A549 (cell line): ENCODE data around the gene MOB2. TPM values are rescaled to one million over a fixed set of nuclear protein-coding genes. Genes with fewer than 3 reads are reported as not detected.

Experiments used
- ATAC-seq, 2 experiments: fragments of 200-7000 bp in 1 of 2; fragments of >200 bp in 1 of 2; cut with Nextera tagmentation in 1 of 2; cut with Tn5 transposase in 1 of 2; 3 replicates each; pipeline versions ENCODE4 v1.8.0 to v1.9.1; 2018 to 2020; ENCODE audit warnings: mild to moderate bottlenecking in 1 of 2, moderate library complexity in 1 of 2
- CTCF ChIA-PET: fragments of 300-600 bp; sonication (Branson Sonifier 250); formaldehyde crosslinking; extraction: SDS; loops from one replicate; lab custom pipeline; 2021; ENCODE audit warnings: antibody characterized with exemption, inconsistent platforms; lab: Yijun Ruan, JAX
- POLR2A ChIA-PET: fragments of 350-600 bp; formaldehyde crosslinking; extraction: SDS; loops from one replicate; lab custom pipeline; 2021; ENCODE audit warnings: antibody characterized with exemption, inconsistent platforms; lab: Yijun Ruan, JAX
- DNase-seq, 2 experiments: peaks; one replicate each; pipeline versions ENCODE4 v3.0.0 to v3.0.0-alpha.2; 2011 to 2016; ENCODE audit warnings: low read depth in 1 of 2, low spot score in 1 of 2
- FAIRE-seq: peaks from 2 replicates; lab custom pipeline; 2011; peaks lifted over from hg19 to GRCh38; lab: Jason Lieb, UNC
- H3K27ac ChIP-seq, 2 experiments: fragments of >200 bp; sonication (Bioruptor Twin); formaldehyde crosslinking; 3 replicates each; pipeline ENCODE4 v1.5.1; 2016 to 2017
- H3K4me1 ChIP-seq: fragments of >200 bp; sonication (Bioruptor Twin); formaldehyde crosslinking; 3 replicates; pipeline ENCODE4 v1.6.1; 2016
- H3K4me2 ChIP-seq: fragments of >200 bp; sonication (Bioruptor Twin); formaldehyde crosslinking; 3 replicates; pipeline ENCODE4 v1.6.1; 2016
- H3K4me3 ChIP-seq: fragments of >200 bp; sonication (Bioruptor Twin); formaldehyde crosslinking; 3 replicates; pipeline ENCODE4 v1.5.1; 2016
- H3K9me3 ChIP-seq: fragments of >200 bp; sonication (Bioruptor Twin); formaldehyde crosslinking; 3 replicates; pipeline ENCODE4 v1.6.1; 2016
- ATOH8 ChIP-seq: fragments of 250-450 bp; sonication (Bioruptor Pico); IDR thresholded peaks from 2 replicates; pipeline ENCODE4 v1.5.0; 2020; ENCODE audit warnings: low read depth, mild to moderate bottlenecking, moderate library complexity
- BCL3 ChIP-seq: fragments of >200 bp; sonication (Bioruptor Twin); formaldehyde crosslinking; IDR thresholded peaks from 3 replicates; pipeline ENCODE4 v1.6.1; 2016
- CBX8 ChIP-seq: fragments of 200-600 bp; sonication (generic); IDR thresholded peaks from 2 replicates; pipeline ENCODE4 v1.6.1; 2016
- CHD2 ChIP-seq: fragments of 150-350 bp; IDR thresholded peaks from 2 replicates; pipeline ENCODE4 v1.6.1; 2014; ENCODE audit warnings: low read length; ENCODE audit not compliant: partially characterized antibody
- ELK1 ChIP-seq: fragments of 150-350 bp; IDR thresholded peaks from 2 replicates; pipeline ENCODE4 v1.6.1; 2014; ENCODE audit warnings: low read depth, mild to moderate bottlenecking, low read length
- HDAC2 ChIP-seq: fragments of 200-600 bp; sonication (generic); IDR thresholded peaks from 2 replicates; pipeline ENCODE4 v1.6.1; 2016
- HMGXB4 ChIP-seq: fragments of 250-450 bp; sonication (Bioruptor Pico); IDR thresholded peaks from 2 replicates; pipeline ENCODE4 v1.5.0; 2021; ENCODE audit warnings: mild to moderate bottlenecking, moderate library complexity, borderline replicate concordance
- HOXB13 ChIP-seq: fragments of 250-450 bp; sonication (Bioruptor Pico); IDR thresholded peaks from 2 replicates; pipeline ENCODE4 v1.5.0; 2020; ENCODE audit warnings: low read depth, mild to moderate bottlenecking, moderate library complexity
- HOXB5 ChIP-seq: fragments of 250-450 bp; sonication (Bioruptor Pico); IDR thresholded peaks from 2 replicates; pipeline ENCODE4 v1.5.0; 2020; ENCODE audit warnings: mild to moderate bottlenecking, moderate library complexity
- MAZ ChIP-seq: fragments of 150-350 bp; IDR thresholded peaks from 2 replicates; pipeline ENCODE4 v1.6.1; 2014; ENCODE audit warnings: antibody characterized with exemption, low read depth, low read length, borderline replicate concordance
- NFE2L2 ChIP-seq: fragments of 150-350 bp; conservative IDR thresholded peaks from 2 replicates; pipeline ENCODE4 v1.6.1; 2014; ENCODE audit warnings: low read length
- PBX3 ChIP-seq: IDR thresholded peaks from 2 replicates; pipeline ENCODE4 v1.6.1; 2012
- POLR2AphosphoS2 ChIP-seq: conservative IDR thresholded peaks from 2 replicates; pipeline ENCODE4 v1.6.1; 2012; ENCODE audit warnings: low read length, improper control_type of control experiment, inconsistent platforms
- RCOR1 ChIP-seq: fragments of 150-350 bp; IDR thresholded peaks from 2 replicates; pipeline ENCODE4 v1.6.1; 2014; ENCODE audit warnings: antibody characterized with exemption, low read length, low read depth
- REST ChIP-seq: fragments of 200-600 bp; sonication (generic); IDR thresholded peaks from 2 replicates; pipeline ENCODE4 v1.6.1; 2016; ENCODE audit warnings: antibody characterized with exemption, mild to moderate bottlenecking, moderate library complexity
- TFCP2L1 ChIP-seq: fragments of 250-450 bp; sonication (Bioruptor Pico); IDR thresholded peaks from 2 replicates; pipeline ENCODE4 v1.5.0; 2021; ENCODE audit warnings: mild to moderate bottlenecking
- USF2 ChIP-seq: fragments of 450-650 bp; IDR thresholded peaks from 2 replicates; pipeline ENCODE4 v1.6.1; 2014; ENCODE audit warnings: antibody characterized with exemption
- ZC3H11A ChIP-seq: fragments of 450-650 bp; IDR thresholded peaks from 2 replicates; pipeline ENCODE4 v1.6.1; 2014; ENCODE audit warnings: antibody characterized with exemption, mild to moderate bottlenecking
- ZNF302 ChIP-seq: fragments of 250-450 bp; sonication (Bioruptor Pico); IDR thresholded peaks from 2 replicates; pipeline ENCODE4 v1.9.0; 2021; ENCODE audit warnings: inconsistent platforms, mild to moderate bottlenecking, moderate library complexity
- ZSCAN20 ChIP-seq: fragments of 250-450 bp; sonication (Bioruptor Pico); IDR thresholded peaks from 2 replicates; pipeline ENCODE4 v1.8.0; 2022; ENCODE audit warnings: mild to moderate bottlenecking, moderate library complexity
- WGBS: methylation state at CpG from one replicate; pipeline ENCODE4 v1.1.6; 2017; ENCODE audit errors: missing lambda C conversion rate; 5-methylcytosine and 5-hydroxymethylcytosine counted together
- polyA plus RNA-seq, 4 experiments: library from polyadenylated mRNA; depleted of rRNA in 3 of 4; stranded (reverse); fragments of >200 nt; fragmentation: RNase III in 1 of 4; extraction: RNeasy Plus Mini Kit Qiagen cat#74134 plus additional on column Dnase treatment in 1 of 4; gene quantifications; 2 replicates in 3 of 4; 3 replicates in 1 of 4; pipeline ENCODE4 v1.2.3, GENCODE V29; 2011 to 2017

The MOB2 gene
- polyA plus RNA-seq, 2 of the 4 experiments (the other 2 are of a cell fraction) = 25.4 to 38.2 TPM

GRCh38 chr11:1478011-1478410 is 8.6 kb downstream of the MOB2 start:
- ATAC-seq (no peak), DNase-seq (no peak), FAIRE-seq (no peak)
- ChIA-PET CTCF (interaction anchor here (1.6 kb wide), 1 partner anchor 38 kb away, joined by 5 read pairs; no protein-coding TSS in a partner anchor), POLR2A (no interaction called here)
- TF ChIP-seq ZC3H11A (no peak), CHD2 (no peak), PBX3 (no peak), BCL3 (no peak), HOXB5 (CRISPR knock-in tag) (no peak), TFCP2L1 (no peak), ZNF302 (CRISPR knock-in tag) (no peak), HMGXB4 (no peak), ZSCAN20 (CRISPR knock-in tag) (no peak), POLR2AphosphoS2 (no peak), RCOR1 (no peak), ATOH8 (CRISPR knock-in tag) (no peak), HDAC2 (no peak), REST (no peak), HOXB13 (no peak), CBX8 (no peak), MAZ (no peak), USF2 (no peak), NFE2L2 (no peak), ELK1 (no peak)
- 91% methylated on average over 8 of the region's 13 CpGs for WGBS
- Histone ChIP-seq H3K4me3 (no peak overlapping the region), H3K4me2 (no peak overlapping the region), H3K9me3 (no peaks in the 10 kb centered on the region), H3K27ac (no peak overlapping the region), H3K4me1 (no peaks in the 10 kb centered on the region)
